GM23338 (cell line): ENCODE data around the gene TIPRL. TPM values are rescaled to one million over a fixed set of nuclear protein-coding genes. Genes with fewer than 3 reads are reported as not detected.

Experiments
- ATAC-seq: fragments of 200-7000 bp; cut with Tn5 transposase; 3 replicates; pipeline ENCODE4 v1.9.1; 2020
- DNase-seq: peaks from one replicate; pipeline ENCODE4 v3.0.0-alpha.2; 2015; ENCODE audit warnings: low spot score
- H2AFZ ChIP-seq: fragments of 200-600 bp; sonication (generic); 2 replicates; pipeline ENCODE4 v1.8.0; 2016; ENCODE audit warnings: antibody characterized with exemption, mild to moderate bottlenecking, moderate library complexity
- H3F3A ChIP-seq: fragments of 200-600 bp; sonication (generic); replicated peaks from 2 replicates; pipeline ENCODE4 v1.8.0; 2017; ENCODE audit warnings: antibody characterized with exemption, mixed run types, low read depth
- H3K27ac ChIP-seq: fragments of 200-600 bp; sonication (generic); 2 replicates; pipeline ENCODE4 v1.6.1; 2016; ENCODE audit warnings: low read depth
- H3K27me3 ChIP-seq: fragments of 200-600 bp; sonication (generic); 2 replicates; pipeline ENCODE4 v1.8.0; 2016; ENCODE audit warnings: mild to moderate bottlenecking, mixed run types, moderate library complexity; ENCODE audit not compliant: insufficient read depth
- H3K36me3 ChIP-seq: fragments of 200-600 bp; sonication (generic); 2 replicates; pipeline ENCODE4 v1.8.0; 2016; ENCODE audit warnings: mild to moderate bottlenecking; ENCODE audit not compliant: insufficient read depth
- H3K4me1 ChIP-seq: fragments of 200-600 bp; sonication (generic); 2 replicates; pipeline ENCODE4 v1.8.0; 2016; ENCODE audit warnings: mild to moderate bottlenecking, moderate library complexity; ENCODE audit not compliant: insufficient read depth
- H3K4me2 ChIP-seq: fragments of 200-600 bp; sonication (generic); 2 replicates; pipeline ENCODE4 v1.7.1; 2017; ENCODE audit warnings: mixed run types
- H3K4me3 ChIP-seq: fragments of 200-600 bp; sonication (generic); 2 replicates; pipeline ENCODE4 v1.6.1; 2016; ENCODE audit warnings: mixed run types
- H3K79me2 ChIP-seq: fragments of 200-600 bp; sonication (generic); replicated peaks from 2 replicates; pipeline ENCODE4 v1.8.0; 2017; ENCODE audit warnings: mild to moderate bottlenecking; ENCODE audit not compliant: insufficient read depth
- H3K9me2 ChIP-seq: fragments of 200-600 bp; sonication (generic); 2 replicates; pipeline ENCODE4 v1.8.0; 2017; ENCODE audit not compliant: insufficient read depth
- H4K20me1 ChIP-seq: fragments of 200-600 bp; sonication (generic); replicated peaks from 2 replicates; pipeline ENCODE4 v1.8.0; 2017; ENCODE audit warnings: mild to moderate bottlenecking; ENCODE audit not compliant: insufficient read depth
- H3K27ac Mint-ChIP-seq: 2 replicates; pipeline ENCODE4 v1.8.0; 2020; ENCODE audit warnings: inconsistent platforms, mild to moderate bottlenecking, moderate library complexity, mixed read lengths
- H3K27me3 Mint-ChIP-seq: 3 replicates; pipeline ENCODE4 v1.8.0; 2022; ENCODE audit warnings: low read depth, mild to moderate bottlenecking, moderate library complexity, mixed read lengths, inconsistent platforms; ENCODE audit not compliant: insufficient read depth, poor library complexity
- H3K36me3 Mint-ChIP-seq: 3 replicates; pipeline ENCODE4 v1.8.0; 2021; ENCODE audit warnings: low read depth, mild to moderate bottlenecking, inconsistent platforms, moderate library complexity, mixed read lengths
- H3K4me1 Mint-ChIP-seq: 3 replicates; pipeline ENCODE4 v1.8.0; 2020; ENCODE audit warnings: mild to moderate bottlenecking, inconsistent platforms, mixed read lengths
- H3K4me3 Mint-ChIP-seq: 3 replicates; pipeline ENCODE4 v1.8.0; 2021; ENCODE audit warnings: moderate library complexity, mild to moderate bottlenecking, inconsistent platforms, mixed read lengths
- H3K9me3 Mint-ChIP-seq: 3 replicates; pipeline ENCODE4 v1.8.0; 2020; ENCODE audit warnings: moderate library complexity, mild to moderate bottlenecking, inconsistent platforms, mixed read lengths
- CREB1 ChIP-seq: fragments of 250-450 bp; sonication (Bioruptor Pico); IDR thresholded peaks from 2 replicates; pipeline ENCODE4 v1.5.0; 2020; ENCODE audit warnings: low read depth, mild to moderate bottlenecking, moderate library complexity
- CTCF ChIP-seq, 2 experiments: fragments of 200-600 bp in 1 of 2; sonication (generic) in 1 of 2; conservative IDR thresholded peaks; 2 replicates each; pipeline versions ENCODE4 v1.5.1 to v1.6.1; 2016 to 2017; ENCODE audit warnings: antibody characterized with exemption in 2 of 2, low read depth in 2 of 2, mild to moderate bottlenecking in 2 of 2, moderate library complexity in 1 of 2
- ETS1 ChIP-seq: IDR thresholded peaks from 2 replicates; pipeline ENCODE4 v1.6.1; 2016; ENCODE audit warnings: antibody characterized with exemption
- EZH2 ChIP-seq: fragments of 200-600 bp; sonication (generic); IDR thresholded peaks from one replicate; pipeline ENCODE4 v1.8.0; 2017; ENCODE audit warnings: antibody characterized with exemption, mild to moderate bottlenecking, low read depth; ENCODE audit not compliant: unreplicated experiment
- EZH2phosphoT487 ChIP-seq: fragments of 200-600 bp; sonication (generic); IDR thresholded peaks from one replicate; pipeline ENCODE4 v1.8.1; 2018; ENCODE audit warnings: antibody characterized with exemption; ENCODE audit not compliant: unreplicated experiment
- JUNB ChIP-seq: IDR thresholded peaks from one replicate; pipeline ENCODE4 v1.6.1; 2016; ENCODE audit warnings: antibody characterized with exemption; ENCODE audit not compliant: unreplicated experiment
- NANOG ChIP-seq: IDR thresholded peaks from 2 replicates; pipeline ENCODE4 v1.6.1; 2016; ENCODE audit warnings: antibody characterized with exemption, borderline replicate concordance
- POLR2AphosphoS5 ChIP-seq: IDR thresholded peaks from 2 replicates; pipeline ENCODE4 v1.6.1; 2016; ENCODE audit warnings: antibody characterized with exemption, low read depth
- REST ChIP-seq: IDR thresholded peaks from one replicate; pipeline ENCODE4 v1.6.1; 2018; ENCODE audit warnings: antibody characterized with exemption; ENCODE audit not compliant: unreplicated experiment
- STAT1 ChIP-seq: IDR thresholded peaks from one replicate; pipeline ENCODE4 v1.6.1; 2016; ENCODE audit warnings: antibody characterized with exemption; ENCODE audit not compliant: unreplicated experiment
- ZNF114 ChIP-seq: fragments of 250-450 bp; sonication (Bioruptor Pico); IDR thresholded peaks from 2 replicates; pipeline ENCODE4 v1.5.0; 2020; ENCODE audit warnings: mild to moderate bottlenecking, moderate library complexity
- ZNF331 ChIP-seq: fragments of 250-450 bp; sonication (Bioruptor Pico); IDR thresholded peaks from 2 replicates; pipeline ENCODE4 v1.5.0; 2020; ENCODE audit warnings: low read depth, mild to moderate bottlenecking, moderate library complexity
- ZNF462 ChIP-seq: fragments of 250-450 bp; sonication (Bioruptor Pico); IDR thresholded peaks from 2 replicates; pipeline ENCODE4 v1.5.0; 2020; ENCODE audit warnings: mild to moderate bottlenecking, moderate library complexity
- polyA plus RNA-seq: library from polyadenylated mRNA; unstranded; fragments of >200 nt; fragmentation: Nextera tagmentation; extraction: Ambion mirVana; gene quantifications from 2 replicates; pipeline ENCODE4 v1.2.1, GENCODE V29; 2016
- total RNA-seq: library from RNA; depleted of rRNA; stranded (reverse); fragments of >200 nt; shearing (Covaris generic); gene quantifications from 2 replicates; pipeline ENCODE4 v1.2.3, GENCODE V29; 2014

The TIPRL gene
- total and polyA plus RNA-seq, 2 experiments from 2014 or later: 15.9 to 32.0 TPM

GRCh38 chr1:168139070-168139469, 39.7 kb upstream of the TIPRL start:
- H3K4me3 Mint-ChIP-seq: no peak overlapping the region
- ATAC-seq (no peak), DNase-seq (no peak)
- no peak overlapping the region for H3K27ac Mint-ChIP-seq
- Histone ChIP-seq H3K27me3 (peaks cover 33% of the 10 kb centered on the region), H4K20me1 (0 out of 2 replicates have a peak, but pooled peaks cover 4% of the 10 kb centered on the region), H3K4me3 (no peak overlapping the region), H3K79me2 (0 out of 2 replicates have a peak, but pooled peaks cover 7% of the 10 kb centered on the region), H3K9me2 (no peaks in the 10 kb centered on the region), H3K4me1 (peaks cover 15% of the 10 kb centered on the region), H3F3A (no peaks in the 10 kb centered on the region), H2AFZ (no peak overlapping the region), H3K36me3 (no peaks in the 10 kb centered on the region), H3K4me2 (no peak overlapping the region), H3K27ac (no peak overlapping the region)
- TF ChIP-seq EZH2 (no peak), POLR2AphosphoS5 (no peak), EZH2phosphoT487 (no peak), CTCF (conservative IDR thresholded peaks at IDR 0.05; ENCODE audit: low read depth in 2 of 2) (no peak), ZNF331 (CRISPR knock-in tag) (no peak), JUNB (no peak), ETS1 (no peak), ZNF462 (no peak), STAT1 (no peak), NANOG (no peak), CREB1 (no peak), ZNF114 (no peak), REST (no peak)
- H3K36me3 Mint-ChIP-seq: peaks cover 4% of the 10 kb centered on the region; the same call in 1 of the 3 replicates
- peaks cover 21% of the 10 kb centered on the region; the same call in 2 of the 3 replicates for H3K4me1 Mint-ChIP-seq
- peaks cover 17% of the 10 kb centered on the region for H3K27me3 Mint-ChIP-seq
- H3K9me3 Mint-ChIP-seq: no peaks in the 10 kb centered on the region; the same call in 2 of the 3 replicates
